GM19025 (cell line): Measurements from ENCODE around the gene WDR75.

Experiments
- ATAC-seq: cut with Tn5 transposase; IDR thresholded peaks from one replicate; pipeline ENCODE4 v1.9.1; 2021; ENCODE audit warnings: mild to moderate bottlenecking, low read depth, moderate library complexity; ENCODE audit not compliant: unreplicated experiment

Gene WDR75

DNA sequence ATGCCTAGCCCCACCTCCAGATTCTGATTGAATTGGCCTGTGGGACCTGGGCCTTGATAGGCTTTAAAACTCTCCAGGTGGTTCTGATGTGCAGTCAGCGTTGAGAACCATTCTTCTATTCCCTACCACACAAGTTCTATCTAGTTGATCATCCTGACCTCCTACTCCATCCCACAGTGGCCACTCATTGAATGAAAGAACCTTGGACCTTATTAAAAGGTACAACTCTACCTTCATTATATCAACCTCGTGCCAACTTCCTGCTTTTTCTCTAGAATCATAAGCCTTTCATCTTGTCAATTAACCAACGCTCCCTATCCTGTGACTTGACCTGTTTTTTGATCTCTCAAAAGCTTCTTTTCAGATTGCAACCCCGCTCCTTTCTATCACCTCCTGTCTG, 83.5 kb downstream of the WDR75 start:
- no peak for ATAC-seq
